Hepatocyte (in vitro differentiated cells): ENCODE results near the gene BUB1B.

Source experiments
- EZH2 ChIP-seq: fragments of 200-600 bp; sonication (generic); IDR thresholded peaks from 2 replicates; pipeline ENCODE4 v1.6.1; 2016; ENCODE audit warnings: antibody characterized with exemption, mild to moderate bottlenecking, borderline replicate concordance
- EZH2phosphoT487 ChIP-seq: fragments of 200-600 bp; sonication (generic); IDR thresholded peaks from one replicate; pipeline ENCODE4 v1.6.1; 2018; ENCODE audit warnings: antibody characterized with exemption, mild to moderate bottlenecking, low read depth, moderate library complexity; ENCODE audit not compliant: unreplicated experiment, severe bottlenecking
- TF ChIP-seq, protein P1 (sequence below): fragments of 200-600 bp; sonication (generic); IDR thresholded peaks from 2 replicates; pipeline ENCODE4 v1.5.1; 2016; ENCODE audit warnings: antibody characterized with exemption, mild to moderate bottlenecking; ENCODE audit not compliant: poor library complexity

DNA sequence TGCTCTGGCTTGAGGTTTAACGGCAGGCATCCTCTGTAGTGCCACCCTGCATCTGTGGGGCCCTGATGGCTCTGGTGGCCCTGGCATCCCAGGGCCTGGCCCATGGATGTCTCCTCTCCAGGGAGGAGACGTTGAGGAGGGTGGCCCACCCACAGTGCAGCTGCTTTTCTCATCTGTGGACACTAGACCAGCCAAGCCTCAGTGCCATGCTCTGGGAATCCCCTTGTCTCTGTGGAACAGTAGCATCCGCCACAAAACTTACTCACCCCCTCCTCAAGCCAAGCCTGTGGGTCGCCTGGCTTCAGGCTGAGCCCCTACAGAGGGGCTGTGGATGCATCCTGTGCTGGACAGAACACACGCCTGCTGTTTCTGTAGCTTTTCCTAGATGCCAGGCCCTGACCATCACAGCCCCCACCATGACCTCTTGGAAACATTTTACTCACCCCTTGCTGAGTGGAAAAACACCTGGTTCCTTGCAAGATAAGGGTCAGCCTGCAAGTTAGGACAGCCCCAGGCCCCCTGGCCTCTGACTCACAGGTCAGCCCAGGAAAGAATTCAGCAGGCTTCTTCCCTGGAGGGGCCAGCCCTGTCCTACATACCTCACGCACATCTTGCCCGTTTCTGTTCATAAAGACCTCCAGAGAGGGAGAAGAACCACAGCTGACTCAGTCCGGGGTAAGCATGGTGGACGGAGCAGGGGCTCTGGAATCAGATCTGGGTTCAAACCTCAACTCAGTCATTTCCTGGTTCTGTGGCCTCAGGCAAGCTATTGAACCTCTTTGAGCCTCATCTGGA, 97.0 kb downstream of the BUB1B start:
- TF ChIP-seq, protein P1, sequence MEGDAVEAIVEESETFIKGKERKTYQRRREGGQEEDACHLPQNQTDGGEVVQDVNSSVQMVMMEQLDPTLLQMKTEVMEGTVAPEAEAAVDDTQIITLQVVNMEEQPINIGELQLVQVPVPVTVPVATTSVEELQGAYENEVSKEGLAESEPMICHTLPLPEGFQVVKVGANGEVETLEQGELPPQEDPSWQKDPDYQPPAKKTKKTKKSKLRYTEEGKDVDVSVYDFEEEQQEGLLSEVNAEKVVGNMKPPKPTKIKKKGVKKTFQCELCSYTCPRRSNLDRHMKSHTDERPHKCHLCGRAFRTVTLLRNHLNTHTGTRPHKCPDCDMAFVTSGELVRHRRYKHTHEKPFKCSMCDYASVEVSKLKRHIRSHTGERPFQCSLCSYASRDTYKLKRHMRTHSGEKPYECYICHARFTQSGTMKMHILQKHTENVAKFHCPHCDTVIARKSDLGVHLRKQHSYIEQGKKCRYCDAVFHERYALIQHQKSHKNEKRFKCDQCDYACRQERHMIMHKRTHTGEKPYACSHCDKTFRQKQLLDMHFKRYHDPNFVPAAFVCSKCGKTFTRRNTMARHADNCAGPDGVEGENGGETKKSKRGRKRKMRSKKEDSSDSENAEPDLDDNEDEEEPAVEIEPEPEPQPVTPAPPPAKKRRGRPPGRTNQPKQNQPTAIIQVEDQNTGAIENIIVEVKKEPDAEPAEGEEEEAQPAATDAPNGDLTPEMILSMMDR: no peak
- no peak for TF ChIP-seq EZH2
- TF ChIP-seq EZH2phosphoT487: no peak
